DMS79 (cell line): ENCODE data around the gene ZNF234.
A peak's percentile ranks its signal among the peaks of the same experiment; 100 is the strongest.
"Not testable (repeated sequence)": the region's sequence is repeated elsewhere in the genome, so short reads cannot be mapped to it uniquely, and the experiment has no call there.

Source experiments
- DNase-seq: peaks from one replicate; lab custom pipeline; 2025; lab: John Stamatoyannopoulos, UW

The ZNF234 gene

GRCh38 chr19:44182145-44182544 lies 40.8 kb downstream of the ZNF234 start:
- DNase-seq: no peak

GRCh38 chr19:44190020-44190419 lies 48.7 kb downstream of the ZNF234 start:
- DNase-seq: no peak

GRCh38 chr19:44192127-44192526 lies 50.8 kb downstream of the ZNF234 start:
- DNase-seq: no peak

GRCh38 chr19:44196772-44197171 lies 55.4 kb downstream of the ZNF234 start:
- DNase-seq: no peak

- no peak for DNase-seq
These were observed 61.1 kb downstream of the ZNF234 start for GRCh38 chr19:44202470-44202869.

GRCh38 chr19:44202974-44203373 lies 61.6 kb downstream of the ZNF234 start:
- DNase-seq: no peak

GRCh38 chr19:44203877-44204276 lies 62.5 kb downstream of the ZNF234 start:
- not testable (repeated sequence) for DNase-seq

- no peak for DNase-seq
These were observed 63.4 kb downstream of the ZNF234 start for GRCh38 chr19:44204772-44205171.

- DNase-seq: peak; percentile 81
These were observed 65.9 kb downstream of the ZNF234 start for GRCh38 chr19:44207126-44207803.
